Naive thymus-derived CD4-positive, alpha-beta T cell (primary cell): ENCODE results near the gene BRSK2. TPM values are rescaled to one million over a fixed set of nuclear protein-coding genes. Genes with fewer than 3 reads are reported as not detected.
"Not testable (repeated sequence)": the region's sequence is repeated elsewhere in the genome, so short reads cannot be mapped to it uniquely, and the experiment has no call there.

Experiments used
- ATAC-seq: fragments of 150-1000 bp; cut with Tn5 transposase; 2 replicates; pipeline ENCODE4 v1.10.0; 2021; ENCODE audit warnings: mild to moderate bottlenecking, moderate library complexity
- CTCF ChIA-PET: fragments of 350-600 bp; sonication (Branson Sonifier 250); formaldehyde crosslinking; loops from one replicate; lab custom pipeline; 2021; ENCODE audit warnings: antibody characterized with exemption; lab: Charles Lee
- POLR2A ChIA-PET: fragments of 350-600 bp; sonication (Branson Sonifier 250); formaldehyde crosslinking; loops from one replicate; lab custom pipeline; 2021; ENCODE audit warnings: antibody characterized with exemption, inconsistent platforms; lab: Charles Lee
- DNase-seq, 9 donors: peaks; one replicate each; pipeline versions ENCODE4 v3.0.0 to v3.0.0-alpha.2; 2020 to 2022; ENCODE audit warnings: mixed read lengths in 1 of 9
- H3K27ac ChIP-seq: one replicate; pipeline ENCODE4 v1.7.0; 2013; ENCODE audit warnings: mild to moderate bottlenecking, low read depth, low read length, moderate library complexity
- H3K27me3 ChIP-seq, 2 donors: one replicate each; pipeline ENCODE4 v1.7.0; 2013; ENCODE audit warnings: low read length in 2 of 2, mild to moderate bottlenecking in 2 of 2, moderate library complexity in 2 of 2; ENCODE audit not compliant: control insufficient read depth in 2 of 2, insufficient read depth in 2 of 2
- H3K36me3 ChIP-seq, 3 experiments: 1 replicate in 2 of 3; 2 replicates in 1 of 3; pipeline ENCODE4 v1.7.0; 2013; ENCODE audit warnings: low read length in 3 of 3, mild to moderate bottlenecking in 3 of 3, moderate library complexity in 1 of 3; ENCODE audit not compliant: insufficient read depth in 3 of 3, control insufficient read depth in 2 of 3
- H3K4me1 ChIP-seq, 2 donors: one replicate each; pipeline ENCODE4 v1.7.0; 2013; ENCODE audit warnings: low read length in 2 of 2, mild to moderate bottlenecking in 2 of 2, moderate library complexity in 1 of 2; ENCODE audit not compliant: control insufficient read depth in 2 of 2, insufficient read depth in 2 of 2
- H3K4me3 ChIP-seq: 2 replicates; pipeline ENCODE4 v1.7.0; 2013; ENCODE audit warnings: mild to moderate bottlenecking, low read length
- H3K9me3 ChIP-seq, 3 experiments: 1 replicate in 2 of 3; 2 replicates in 1 of 3; pipeline ENCODE4 v1.7.0; 2013; ENCODE audit warnings: low read length in 3 of 3; ENCODE audit not compliant: control insufficient read depth in 2 of 3
- H3K27ac Mint-ChIP-seq, 9 donors: one replicate each; pipeline ENCODE4 v1.8.0; 2020 to 2022; ENCODE audit warnings: mixed read lengths in 9 of 9, mild to moderate bottlenecking in 8 of 9, moderate library complexity in 5 of 9, inconsistent platforms in 2 of 9
- H3K27me3 Mint-ChIP-seq, 5 donors: one replicate each; pipeline ENCODE4 v1.8.0; 2021 to 2022; ENCODE audit warnings: mixed read lengths in 5 of 5, mild to moderate bottlenecking in 1 of 5
- H3K36me3 Mint-ChIP-seq, 5 donors: one replicate each; pipeline ENCODE4 v1.8.0; 2020 to 2022; ENCODE audit warnings: mixed read lengths in 5 of 5, mild to moderate bottlenecking in 3 of 5, inconsistent platforms in 1 of 5
- H3K4me1 Mint-ChIP-seq, 7 donors: one replicate each; pipeline ENCODE4 v1.8.0; 2020 to 2022; ENCODE audit warnings: mixed read lengths in 7 of 7, mild to moderate bottlenecking in 3 of 7, inconsistent platforms in 1 of 7
- H3K4me3 Mint-ChIP-seq, 10 donors: one replicate each; pipeline ENCODE4 v1.8.0; 2020 to 2022; ENCODE audit warnings: mild to moderate bottlenecking in 10 of 10, mixed read lengths in 10 of 10, moderate library complexity in 6 of 10, inconsistent platforms in 2 of 10
- H3K9me3 Mint-ChIP-seq, 11 donors: one replicate each; pipeline ENCODE4 v1.8.0; 2020 to 2022; ENCODE audit warnings: mixed read lengths in 11 of 11, mild to moderate bottlenecking in 4 of 11, inconsistent platforms in 1 of 11, moderate library complexity in 1 of 11
- intact Hi-C, 2 donors: fragments of 100-400 bp; cut with micrococcal nuclease; formaldehyde crosslinking; loops; one replicate each; pipeline ENCODE4 v1.15.1; 2023
- polyA plus RNA-seq, 2 donors: library from polyadenylated mRNA; unstranded; fragments of 300-500 nt; fragmentation: Illumina TruSeq; gene quantifications; one replicate each; pipeline ENCODE4 v1.2.3, GENCODE V29; 2021
- total RNA-seq, 6 experiments: library from RNA in 5 of 6; stranded (reverse) in 5 of 6; gene quantifications; 1 replicate in 5 of 6; 2 replicates in 1 of 6; pipeline ENCODE4 v1.2.3 and lab custom pipeline; 2021 to 2026

The BRSK2 gene
- total and polyA plus RNA-seq, 7 experiments from 2014 or later, result 0.27 to 0.51 (median 0.30) TPM; not detected in 4

- Mint-ChIP-seq H3K4me1 (no peaks in the 10 kb centered on the region), H3K4me3 (no peak overlapping the region), H3K27me3 (no peaks in the 10 kb centered on the region), H3K27ac (no peak overlapping the region), H3K36me3 (peaks cover 0 to 5% (median 0%) of the 10 kb centered on the region in 5 donors), H3K9me3 (peaks cover 0 to 30% (median 10%) of the 10 kb centered on the region in 11 donors)
- ATAC-seq (peak; percentile 6), DNase-seq (no peak)
- ChIA-PET POLR2A (no interaction called here), CTCF (no interaction called here)
- Histone ChIP-seq H3K9me3 (peaks cover 0 to 21% (median 6%) of the 10 kb centered on the region in 3 experiments), H3K27ac (no peak overlapping the region), H3K4me1 (no peaks in the 10 kb centered on the region), H3K27me3 (no peaks in the 10 kb centered on the region), H3K4me3 (no peak overlapping the region), H3K36me3 (no peaks in the 10 kb centered on the region)
- intact Hi-C loops, result no loop called here
Measured at GRCh38 chr11:1422481-1422880, 32.7 kb downstream of the BRSK2 start.

GRCh38 chr11:1422981-1423380 is 33.2 kb downstream of the BRSK2 start:
- no peak overlapping the region for H3K4me3 ChIP-seq
- no peak overlapping the region for H3K27ac ChIP-seq
- ATAC-seq (no peak), DNase-seq (no peak)
- no peaks in the 10 kb centered on the region for H3K27me3 ChIP-seq
- Mint-ChIP-seq H3K27ac (no peak overlapping the region), H3K36me3 (peaks cover 0 to 5% (median 0%) of the 10 kb centered on the region in 5 donors), H3K27me3 (no peaks in the 10 kb centered on the region), H3K9me3 (peaks cover 0 to 28% (median 10%) of the 10 kb centered on the region in 11 donors), H3K4me1 (no peaks in the 10 kb centered on the region), H3K4me3 (no peak overlapping the region)
- H3K9me3 ChIP-seq, result peaks cover 0 to 18% (median 6%) of the 10 kb centered on the region in 3 experiments
- CTCF ChIA-PET, result no interaction called here
- H3K4me1 ChIP-seq, result no peaks in the 10 kb centered on the region
- no peaks in the 10 kb centered on the region for H3K36me3 ChIP-seq
- POLR2A ChIA-PET, result no interaction called here
- intact Hi-C loops, result no loop called here

- intact Hi-C loops, H3K4me3 Mint-ChIP-seq, CTCF ChIA-PET, H3K27me3 ChIP-seq, H3K4me1 Mint-ChIP-seq, H3K27ac ChIP-seq, DNase-seq, H3K4me1 ChIP-seq, H3K36me3 Mint-ChIP-seq, ATAC-seq, H3K36me3 ChIP-seq, H3K27ac Mint-ChIP-seq, H3K4me3 ChIP-seq, H3K27me3 Mint-ChIP-seq, POLR2A ChIA-PET: not testable (repeated sequence)
- H3K9me3 Mint-ChIP-seq, result peaks cover 0 to 24% (median 10%) of the 10 kb centered on the region in 11 donors
- H3K9me3 ChIP-seq, result peaks cover 0 to 14% (median 2%) of the 10 kb centered on the region in 3 experiments
Measured at GRCh38 chr11:1423406-1423805, 33.7 kb downstream of the BRSK2 start.

GRCh38 chr11:1425006-1425405 is 35.3 kb downstream of the BRSK2 start:
- H3K4me1 ChIP-seq, result no peaks in the 10 kb centered on the region
- no peak overlapping the region for H3K4me3 ChIP-seq
- no peak overlapping the region for H3K27ac ChIP-seq
- ATAC-seq, result no peak
- DNase-seq, result no peak
- intact Hi-C loops, result no loop called here
- no peaks in the 10 kb centered on the region for H3K4me1 Mint-ChIP-seq
- H3K36me3 Mint-ChIP-seq, result no peaks in the 10 kb centered on the region
- no peak overlapping the region for H3K4me3 Mint-ChIP-seq
- no peaks in the 10 kb centered on the region for H3K36me3 ChIP-seq
- no peaks in the 10 kb centered on the region for H3K27me3 ChIP-seq
- H3K9me3 ChIP-seq, result no peaks in the 10 kb centered on the region
- ChIA-PET CTCF (no interaction called here), POLR2A (no interaction called here)
- no peaks in the 10 kb centered on the region for H3K27me3 Mint-ChIP-seq
- H3K9me3 Mint-ChIP-seq, result peaks cover 0 to 10% (median 3%) of the 10 kb centered on the region in 11 donors
- H3K27ac Mint-ChIP-seq, result no peak overlapping the region

GRCh38 chr11:1425439-1425838 is 35.7 kb downstream of the BRSK2 start:
- H3K36me3 ChIP-seq, result no peaks in the 10 kb centered on the region
- Mint-ChIP-seq H3K36me3 (no peaks in the 10 kb centered on the region), H3K9me3 (peaks cover 0 to 10% (median 3%) of the 10 kb centered on the region in 11 donors), H3K4me1 (no peaks in the 10 kb centered on the region), H3K27ac (no peak overlapping the region), H3K4me3 (no peak overlapping the region), H3K27me3 (no peaks in the 10 kb centered on the region)
- no peaks in the 10 kb centered on the region for H3K9me3 ChIP-seq
- no peak for DNase-seq
- intact Hi-C loops, result no loop called here
- no peak overlapping the region for H3K4me3 ChIP-seq
- no peak for ATAC-seq
- ChIA-PET POLR2A (no interaction called here), CTCF (no interaction called here)
- H3K27ac ChIP-seq, result no peak overlapping the region
- H3K4me1 ChIP-seq, result no peaks in the 10 kb centered on the region
- H3K27me3 ChIP-seq, result no peaks in the 10 kb centered on the region

- Mint-ChIP-seq H3K4me3 (no peak overlapping the region), H3K4me1 (no peaks in the 10 kb centered on the region), H3K9me3 (peaks cover 0 to 7% (median 0%) of the 10 kb centered on the region in 11 donors), H3K27me3 (no peaks in the 10 kb centered on the region), H3K27ac (no peak overlapping the region), H3K36me3 (no peaks in the 10 kb centered on the region)
- ChIA-PET CTCF (no interaction called here), POLR2A (no interaction called here)
- DNase-seq, result no peak
- no peaks in the 10 kb centered on the region for H3K36me3 ChIP-seq
- H3K27ac ChIP-seq, result no peak overlapping the region
- H3K4me3 ChIP-seq, result no peak overlapping the region
- no peaks in the 10 kb centered on the region for H3K4me1 ChIP-seq
- intact Hi-C loops, result no loop called here
- ATAC-seq, result no peak
- no peaks in the 10 kb centered on the region for H3K27me3 ChIP-seq
- H3K9me3 ChIP-seq, result no peaks in the 10 kb centered on the region
Measured at GRCh38 chr11:1428762-1429316, 39.1 kb downstream of the BRSK2 start.

- POLR2A ChIA-PET, result no interaction called here
Measured at GRCh38 chr11:1433568-1433967, 43.8 kb downstream of the BRSK2 start.

More at GRCh38 chr11:1433568-1433967, 43.8 kb downstream of the BRSK2 start:
- Mint-ChIP-seq H3K27me3 (no peaks in the 10 kb centered on the region), H3K4me3 (no peak overlapping the region), H3K4me1 (no peaks in the 10 kb centered on the region), H3K9me3 (peaks cover 0 to 7% (median 0%) of the 10 kb centered on the region in 11 donors), H3K36me3 (no peaks in the 10 kb centered on the region), H3K27ac (no peak overlapping the region)
- Histone ChIP-seq H3K27me3 (no peaks in the 10 kb centered on the region), H3K4me1 (no peaks in the 10 kb centered on the region), H3K4me3 (no peak overlapping the region), H3K36me3 (no peaks in the 10 kb centered on the region), H3K27ac (no peak overlapping the region), H3K9me3 (no peaks in the 10 kb centered on the region)
- DNase-seq, result no peak
- intact Hi-C loops, result no loop called here
- ATAC-seq, result no peak
- CTCF ChIA-PET, result no interaction called here
